DOHH2 (cell line): Measurements from ENCODE around the gene CD63.

Experiments
- H3F3A ChIP-seq: fragments of 200-600 bp; sonication (generic), shearing (Covaris generic); 2 replicates; pipeline ENCODE4 v1.6.0; 2016; ENCODE audit warnings: antibody characterized with exemption, mild to moderate bottlenecking; ENCODE audit not compliant: control insufficient read depth, insufficient read depth
- H3K27ac ChIP-seq: fragments of 200-600 bp; sonication (generic); 2 replicates; pipeline ENCODE4 v1.5.1; 2014; ENCODE audit warnings: low read depth, mild to moderate bottlenecking, low read length, moderate library complexity
- H3K27me3 ChIP-seq: fragments of 200-600 bp; sonication (generic); 2 replicates; pipeline ENCODE4 v1.6.1; 2014; ENCODE audit warnings: mild to moderate bottlenecking, low read length, mixed read lengths; ENCODE audit not compliant: control insufficient read depth
- H3K36me3 ChIP-seq: fragments of 200-600 bp; sonication (generic); 2 replicates; pipeline ENCODE4 v1.6.1; 2014; ENCODE audit warnings: mild to moderate bottlenecking, low read length, moderate library complexity, mixed read lengths; ENCODE audit not compliant: control insufficient read depth
- H3K4me1 ChIP-seq: fragments of 200-600 bp; sonication (generic); 2 replicates; pipeline ENCODE4 v1.6.1; 2014; ENCODE audit warnings: mild to moderate bottlenecking, low read length, mixed read lengths; ENCODE audit not compliant: control insufficient read depth
- H3K4me2 ChIP-seq: fragments of 200-600 bp; sonication (generic); 2 replicates; pipeline ENCODE4 v1.6.0; 2014; ENCODE audit warnings: mild to moderate bottlenecking, low read length, moderate library complexity
- H3K4me3 ChIP-seq: fragments of 200-600 bp; sonication (generic); 2 replicates; pipeline ENCODE4 v1.5.1; 2014; ENCODE audit warnings: mild to moderate bottlenecking, low read length, mixed read lengths
- H3K79me2 ChIP-seq: fragments of 200-600 bp; sonication (generic); 2 replicates; pipeline ENCODE4 v1.6.1; 2014; ENCODE audit warnings: mild to moderate bottlenecking, low read length, mixed read lengths; ENCODE audit not compliant: control insufficient read depth
- H3K9me2 ChIP-seq: fragments of 200-600 bp; sonication (generic); replicated peaks from 2 replicates; pipeline ENCODE4 v1.6.1; 2014; ENCODE audit warnings: mild to moderate bottlenecking, low read length, mixed read lengths; ENCODE audit not compliant: control insufficient read depth
- H3K9me3 ChIP-seq: fragments of 200-600 bp; sonication (generic); 2 replicates; pipeline ENCODE4 v1.6.1; 2014; ENCODE audit warnings: antibody characterized with exemption, low read length, mixed read lengths; ENCODE audit not compliant: control insufficient read depth, insufficient read depth
- H4K20me1 ChIP-seq: fragments of 200-600 bp; sonication (generic); 2 replicates; pipeline ENCODE4 v1.6.0; 2014; ENCODE audit warnings: low read depth, mild to moderate bottlenecking, antibody characterized with exemption, low read length, moderate library complexity; ENCODE audit not compliant: control insufficient read depth, insufficient read depth
- EZH2phosphoT487 ChIP-seq: fragments of 200-600 bp; sonication (generic); IDR thresholded peaks from 2 replicates; pipeline ENCODE4 v1.6.1; 2017; ENCODE audit warnings: borderline replicate concordance, mild to moderate bottlenecking, antibody characterized with exemption, low read length, moderate library complexity, mixed read lengths
- TF ChIP-seq, protein P1 (sequence below): fragments of 200-600 bp; sonication (generic); IDR thresholded peaks from one replicate; pipeline ENCODE4 v1.5.1; 2014; ENCODE audit warnings: antibody characterized with exemption, mild to moderate bottlenecking, low read depth, low read length; ENCODE audit not compliant: poor library complexity, severe bottlenecking

The CD63 gene

DNA sequence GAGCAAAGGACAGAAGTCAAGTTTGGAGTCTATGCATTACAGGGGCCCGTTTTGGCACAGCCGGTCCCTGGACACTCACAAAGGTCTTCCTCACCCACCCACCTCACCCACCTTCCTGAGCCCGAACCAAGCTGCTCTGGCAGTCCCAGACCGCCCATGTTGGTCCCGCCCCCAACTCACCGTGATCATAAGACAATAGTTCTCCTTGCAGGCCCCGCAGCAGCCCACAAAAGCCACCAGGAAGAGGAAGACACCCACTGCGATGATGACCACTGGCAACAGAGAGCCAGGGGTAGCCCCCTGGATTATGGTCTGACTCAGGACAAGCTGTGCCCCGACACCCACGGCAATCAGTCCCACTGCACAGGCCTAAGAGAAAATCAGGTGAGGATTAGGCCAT lies 1.8 kb downstream of the CD63 start:
- no peak overlapping the region for H3K4me3 ChIP-seq

DNA sequence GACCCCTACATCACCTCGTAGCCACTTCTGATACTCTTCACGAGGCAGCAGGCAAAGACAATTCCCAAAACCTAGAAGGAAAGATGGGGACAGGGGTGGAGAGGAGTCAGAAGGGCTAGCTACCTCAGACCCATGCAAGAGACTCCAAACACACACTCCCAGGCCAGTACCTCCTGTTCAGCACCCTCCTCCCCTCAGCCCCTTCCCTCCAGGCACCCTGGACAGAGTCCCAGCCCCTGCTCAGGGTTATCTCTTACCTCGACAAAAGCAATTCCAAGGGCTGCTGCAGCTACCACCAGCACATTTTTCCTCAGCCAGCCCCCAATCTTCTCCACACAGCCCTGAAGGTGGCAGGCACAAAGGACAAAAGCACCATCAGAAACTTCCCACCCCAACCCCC lies 3.3 kb downstream of the CD63 start:
- H4K20me1 ChIP-seq: no peaks in the 10 kb centered on the region
- TF ChIP-seq, protein P1, sequence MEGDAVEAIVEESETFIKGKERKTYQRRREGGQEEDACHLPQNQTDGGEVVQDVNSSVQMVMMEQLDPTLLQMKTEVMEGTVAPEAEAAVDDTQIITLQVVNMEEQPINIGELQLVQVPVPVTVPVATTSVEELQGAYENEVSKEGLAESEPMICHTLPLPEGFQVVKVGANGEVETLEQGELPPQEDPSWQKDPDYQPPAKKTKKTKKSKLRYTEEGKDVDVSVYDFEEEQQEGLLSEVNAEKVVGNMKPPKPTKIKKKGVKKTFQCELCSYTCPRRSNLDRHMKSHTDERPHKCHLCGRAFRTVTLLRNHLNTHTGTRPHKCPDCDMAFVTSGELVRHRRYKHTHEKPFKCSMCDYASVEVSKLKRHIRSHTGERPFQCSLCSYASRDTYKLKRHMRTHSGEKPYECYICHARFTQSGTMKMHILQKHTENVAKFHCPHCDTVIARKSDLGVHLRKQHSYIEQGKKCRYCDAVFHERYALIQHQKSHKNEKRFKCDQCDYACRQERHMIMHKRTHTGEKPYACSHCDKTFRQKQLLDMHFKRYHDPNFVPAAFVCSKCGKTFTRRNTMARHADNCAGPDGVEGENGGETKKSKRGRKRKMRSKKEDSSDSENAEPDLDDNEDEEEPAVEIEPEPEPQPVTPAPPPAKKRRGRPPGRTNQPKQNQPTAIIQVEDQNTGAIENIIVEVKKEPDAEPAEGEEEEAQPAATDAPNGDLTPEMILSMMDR: no peak
- no peak for TF ChIP-seq EZH2phosphoT487
- H3K4me1 ChIP-seq: peaks cover 26% of the 10 kb centered on the region
- H3K27ac ChIP-seq: no peak overlapping the region
- peaks cover 12% of the 10 kb centered on the region for H3F3A ChIP-seq
- H3K27me3 ChIP-seq: no peaks in the 10 kb centered on the region
- peaks cover 7% of the 10 kb centered on the region for H3K79me2 ChIP-seq
- peaks cover 23% of the 10 kb centered on the region for H3K36me3 ChIP-seq
- no peaks in the 10 kb centered on the region for H3K9me2 ChIP-seq
- H3K9me3 ChIP-seq: no peaks in the 10 kb centered on the region
- no peak overlapping the region for H3K4me2 ChIP-seq
- no peak overlapping the region for H3K4me3 ChIP-seq

More for the DNA sequence above, 1.8 kb downstream of the CD63 start:
- Histone ChIP-seq H4K20me1 (no peaks in the 10 kb centered on the region), H3K4me2 (no peak overlapping the region), H3K79me2 (peaks cover 7% of the 10 kb centered on the region), H3K9me2 (no peaks in the 10 kb centered on the region), H3K36me3 (peaks cover 23% of the 10 kb centered on the region), H3K4me1 (peaks cover 28% of the 10 kb centered on the region), H3K27me3 (no peaks in the 10 kb centered on the region), H3K27ac (no peak overlapping the region), H3F3A (peaks cover 15% of the 10 kb centered on the region), H3K9me3 (no peaks in the 10 kb centered on the region)
- TF ChIP-seq, protein P1: no peak
- no peak for TF ChIP-seq EZH2phosphoT487

DNA sequence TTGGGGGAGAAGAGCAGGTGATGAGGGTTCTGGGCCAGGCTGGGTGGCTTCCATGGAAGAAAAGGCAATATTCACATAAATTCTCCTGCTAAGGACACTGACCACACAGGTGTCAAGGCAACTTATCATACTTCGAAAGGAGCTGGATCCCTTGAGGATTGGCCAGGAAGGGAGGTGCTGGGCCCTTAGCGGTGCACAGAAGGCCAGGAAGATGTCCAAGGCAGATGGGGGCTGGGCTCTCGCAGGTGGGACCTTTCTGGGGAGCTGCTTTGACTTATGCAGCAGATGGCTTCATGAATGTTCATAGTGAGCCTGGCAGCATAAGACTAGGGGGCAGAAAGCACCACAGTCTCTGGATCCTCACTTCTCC lies 3.9 kb downstream of the CD63 start:
- TF ChIP-seq EZH2phosphoT487: no peak
- TF ChIP-seq, protein P1: no peak
- no peaks in the 10 kb centered on the region for H3K27me3 ChIP-seq
- no peak overlapping the region for H3K4me2 ChIP-seq
- peaks cover 7% of the 10 kb centered on the region for H3K79me2 ChIP-seq
- no peaks in the 10 kb centered on the region for H4K20me1 ChIP-seq
- no peak overlapping the region for H3K4me3 ChIP-seq
- H3K36me3 ChIP-seq: peaks cover 28% of the 10 kb centered on the region
- no peaks in the 10 kb centered on the region for H3K9me3 ChIP-seq
- no peak overlapping the region for H3K27ac ChIP-seq
- H3K4me1 ChIP-seq: peaks cover 20% of the 10 kb centered on the region
- no peaks in the 10 kb centered on the region for H3K9me2 ChIP-seq
- peaks cover 6% of the 10 kb centered on the region for H3F3A ChIP-seq

DNA sequence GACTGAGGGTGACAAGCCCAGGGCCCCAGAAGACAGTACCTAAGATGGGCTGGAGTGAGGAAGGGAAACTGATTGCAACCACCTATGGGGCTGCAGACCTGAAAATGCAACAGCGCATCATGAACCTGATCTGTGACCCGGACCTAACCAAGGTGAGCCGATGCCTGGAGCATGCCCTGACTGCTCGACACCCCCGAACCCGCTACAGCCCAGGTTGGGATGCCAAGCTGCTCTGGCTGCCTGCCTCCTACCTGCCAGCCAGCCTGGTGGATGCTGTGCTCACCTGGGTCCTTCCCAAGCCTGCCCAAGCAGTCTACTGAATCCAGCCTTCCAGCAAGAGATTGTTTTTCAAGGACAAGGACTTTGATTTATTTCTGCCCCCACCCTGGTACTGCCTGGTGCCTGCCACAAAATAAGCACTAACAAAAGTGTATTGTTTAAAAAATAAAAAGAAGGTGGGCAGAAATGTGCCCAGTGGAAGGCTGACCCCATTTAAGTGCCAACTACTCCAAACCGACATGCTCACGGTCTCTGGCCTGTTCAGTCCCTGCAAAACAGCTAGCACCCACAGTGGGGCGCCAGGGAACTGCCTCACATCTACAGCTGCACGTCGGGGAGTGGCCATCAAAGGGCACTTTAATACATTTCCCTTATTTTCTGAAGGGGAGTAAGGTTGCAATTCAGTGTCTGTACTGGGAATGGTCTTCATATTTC lies 4.4 kb downstream of the CD63 start:
- H3K36me3 ChIP-seq: peaks cover 33% of the 10 kb centered on the region
- H3K4me2 ChIP-seq: no peak overlapping the region
- peaks cover 6% of the 10 kb centered on the region; the same call in 1 of the 2 replicates for H3F3A ChIP-seq
- no peaks in the 10 kb centered on the region for H3K9me2 ChIP-seq
- no peak overlapping the region for H3K4me3 ChIP-seq
- TF ChIP-seq, protein P1: peak; percentile 86
- no peak for TF ChIP-seq EZH2phosphoT487
- H3K79me2 ChIP-seq: peaks cover 7% of the 10 kb centered on the region
- no peaks in the 10 kb centered on the region for H3K9me3 ChIP-seq
- H3K4me1 ChIP-seq: peaks cover 14% of the 10 kb centered on the region
- no peaks in the 10 kb centered on the region for H3K27me3 ChIP-seq
- no peaks in the 10 kb centered on the region for H4K20me1 ChIP-seq
- no peak overlapping the region for H3K27ac ChIP-seq
